Upper lobe of right lung (tissue), 1 donor: ENCODE data around the gene DMD. TPM values are rescaled to one million over a fixed set of nuclear protein-coding genes. Genes with fewer than 3 reads are reported as not detected.

ENCODE experiments used
- ATAC-seq: fragments of 200-7000 bp; cut with Tn5 transposase; one replicate; pipeline ENCODE4 v1.9.1; 2020; ENCODE audit warnings: mild to moderate bottlenecking, moderate library complexity
- DNase-seq: peaks from one replicate; pipeline ENCODE4 v3.0.0-alpha.2; 2020
- H3K27ac ChIP-seq: fragments of 200-600 bp; one replicate; pipeline ENCODE4 v1.8.0; 2022
- H3K27me3 ChIP-seq: fragments of 200-600 bp; one replicate; pipeline ENCODE4 v1.8.0; 2022; ENCODE audit warnings: mild to moderate bottlenecking
- H3K36me3 ChIP-seq: fragments of 200-600 bp; one replicate; pipeline ENCODE4 v1.8.0; 2022
- H3K4me1 ChIP-seq: fragments of 200-600 bp; one replicate; pipeline ENCODE4 v1.8.0; 2022
- H3K4me3 ChIP-seq: fragments of 200-600 bp; one replicate; pipeline ENCODE4 v1.8.0; 2022; ENCODE audit warnings: mild to moderate bottlenecking
- H3K9me3 ChIP-seq: fragments of 200-600 bp; one replicate; pipeline ENCODE4 v1.8.0; 2022
- CTCF ChIP-seq: fragments of 200-600 bp; IDR thresholded peaks from one replicate; pipeline ENCODE4 v1.8.0; 2022; ENCODE audit warnings: antibody characterized with exemption
- intact Hi-C: fragments of 100-400 bp; cut with DNase I; formaldehyde crosslinking; loops from one replicate; pipeline ENCODE4 v1.11.0; 2022
- total RNA-seq: library from RNA; stranded (reverse); fragmentation: NEBNext Ultra II Directional; extraction: Animal tissue kit (Norgen Biotek cat#: 25700); gene quantifications from one replicate; pipeline ENCODE4 v1.2.1, GENCODE V29; 2021
- donor health status: DM: no; HTN: yes; CAD: no; lungs with severe emphysema.

The DMD gene
- total RNA-seq, 1 donor from 2014 or later, result 24.7 TPM

DNA sequence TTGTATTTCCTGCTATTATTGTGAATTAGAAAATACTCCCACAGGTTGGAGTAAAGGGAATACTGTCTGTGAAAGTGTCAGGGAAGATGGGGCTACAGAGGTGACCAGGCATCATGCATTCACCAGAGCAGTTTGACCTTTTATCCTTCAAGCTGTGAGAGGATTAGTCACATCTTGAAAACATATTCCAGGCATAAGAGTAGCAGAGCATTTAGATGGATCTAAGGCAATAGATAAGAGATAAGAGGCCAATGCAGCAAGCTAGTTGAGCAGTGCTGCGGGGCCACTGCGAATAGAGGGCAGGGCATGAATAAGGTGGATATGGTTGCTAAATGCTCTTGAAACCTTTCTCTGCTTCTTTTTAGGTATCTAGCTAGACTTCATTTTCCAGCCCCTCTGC, 1668.8 kb downstream of the DMD start:
- intact Hi-C loops, result no loop called here
- H3K4me1 ChIP-seq, result no peaks in the 10 kb centered on the region
- DNase-seq (no peak), ATAC-seq (no peak)
- H3K9me3 ChIP-seq, result no peaks in the 10 kb centered on the region
- H3K36me3 ChIP-seq, result no peaks in the 10 kb centered on the region
- no peaks in the 10 kb centered on the region for H3K27me3 ChIP-seq
- no peak overlapping the region for H3K27ac ChIP-seq
- TF ChIP-seq CTCF, result no peak
- no peak overlapping the region for H3K4me3 ChIP-seq

- Histone ChIP-seq H3K27me3 (no peaks in the 10 kb centered on the region), H3K4me1 (no peaks in the 10 kb centered on the region), H3K4me3 (no peak overlapping the region), H3K9me3 (no peaks in the 10 kb centered on the region), H3K27ac (no peak overlapping the region), H3K36me3 (no peaks in the 10 kb centered on the region)
- ATAC-seq (no peak), DNase-seq (no peak)
- intact Hi-C loops, result no loop called here
- no peak for TF ChIP-seq CTCF
Observed at GRCh38 chrX:31540313-31540712, 1671.0 kb downstream of the DMD start.

GRCh38 chrX:31527455-31528126, 1683.8 kb downstream of the DMD start:
- no peaks in the 10 kb centered on the region for H3K27me3 ChIP-seq
- H3K4me1 ChIP-seq, result no peaks in the 10 kb centered on the region
- no peak overlapping the region for H3K4me3 ChIP-seq
- no peak for DNase-seq
- no peak overlapping the region for H3K27ac ChIP-seq
- no peaks in the 10 kb centered on the region for H3K9me3 ChIP-seq
- ATAC-seq, result no peak
- TF ChIP-seq CTCF, result no peak
- intact Hi-C loops, result no loop called here
- H3K36me3 ChIP-seq, result no peaks in the 10 kb centered on the region

- no peaks in the 10 kb centered on the region for H3K27me3 ChIP-seq
- no peak for DNase-seq
- no peaks in the 10 kb centered on the region for H3K36me3 ChIP-seq
- no peak overlapping the region for H3K4me3 ChIP-seq
- no peak for TF ChIP-seq CTCF
- ATAC-seq, result no peak
- intact Hi-C loops, result no loop called here
- H3K9me3 ChIP-seq, result no peaks in the 10 kb centered on the region
- no peak overlapping the region for H3K27ac ChIP-seq
- no peaks in the 10 kb centered on the region for H3K4me1 ChIP-seq
Observed at GRCh38 chrX:31523884-31524536, 1687.3 kb downstream of the DMD start.

DNA sequence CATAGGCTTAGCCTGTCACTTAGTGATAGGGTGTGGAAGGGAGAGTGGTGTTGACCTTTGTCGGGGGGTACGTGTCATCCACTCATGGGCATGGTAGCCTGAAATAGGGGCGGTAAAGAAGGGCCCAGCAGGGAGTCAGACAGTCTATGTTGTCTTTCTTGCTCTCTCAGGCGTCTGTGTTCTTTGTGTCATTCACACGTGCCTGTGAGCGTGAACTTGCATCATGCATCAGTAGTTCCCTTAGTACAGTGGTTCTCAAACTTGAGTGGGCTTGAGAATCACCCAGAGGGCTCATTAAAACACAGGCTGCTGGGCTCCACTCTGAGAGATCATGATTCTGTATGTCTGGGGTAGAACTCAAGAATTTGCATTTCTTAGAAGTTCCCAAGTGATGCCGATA, 1688.6 kb downstream of the DMD start:
- Histone ChIP-seq H3K9me3 (no peaks in the 10 kb centered on the region), H3K27ac (no peak overlapping the region), H3K36me3 (no peaks in the 10 kb centered on the region), H3K4me3 (no peak overlapping the region), H3K27me3 (no peaks in the 10 kb centered on the region), H3K4me1 (no peaks in the 10 kb centered on the region)
- DNase-seq (no peak), ATAC-seq (no peak)
- TF ChIP-seq CTCF, result no peak
- intact Hi-C loops, result no loop called here
